HG03575 (cell line): ENCODE measurements around the gene NFATC3.
"Not testable (repeated sequence)": the region's sequence is repeated elsewhere in the genome, so short reads cannot be mapped to it uniquely, and the experiment has no call there.

Source experiments
- ATAC-seq: cut with Tn5 transposase; IDR thresholded peaks from one replicate; pipeline ENCODE4 v1.9.1; 2021; ENCODE audit not compliant: unreplicated experiment, insufficient number of reproducible peaks, low FRiP score; ENCODE audit errors: extremely low read depth

NFATC3 gene

DNA sequence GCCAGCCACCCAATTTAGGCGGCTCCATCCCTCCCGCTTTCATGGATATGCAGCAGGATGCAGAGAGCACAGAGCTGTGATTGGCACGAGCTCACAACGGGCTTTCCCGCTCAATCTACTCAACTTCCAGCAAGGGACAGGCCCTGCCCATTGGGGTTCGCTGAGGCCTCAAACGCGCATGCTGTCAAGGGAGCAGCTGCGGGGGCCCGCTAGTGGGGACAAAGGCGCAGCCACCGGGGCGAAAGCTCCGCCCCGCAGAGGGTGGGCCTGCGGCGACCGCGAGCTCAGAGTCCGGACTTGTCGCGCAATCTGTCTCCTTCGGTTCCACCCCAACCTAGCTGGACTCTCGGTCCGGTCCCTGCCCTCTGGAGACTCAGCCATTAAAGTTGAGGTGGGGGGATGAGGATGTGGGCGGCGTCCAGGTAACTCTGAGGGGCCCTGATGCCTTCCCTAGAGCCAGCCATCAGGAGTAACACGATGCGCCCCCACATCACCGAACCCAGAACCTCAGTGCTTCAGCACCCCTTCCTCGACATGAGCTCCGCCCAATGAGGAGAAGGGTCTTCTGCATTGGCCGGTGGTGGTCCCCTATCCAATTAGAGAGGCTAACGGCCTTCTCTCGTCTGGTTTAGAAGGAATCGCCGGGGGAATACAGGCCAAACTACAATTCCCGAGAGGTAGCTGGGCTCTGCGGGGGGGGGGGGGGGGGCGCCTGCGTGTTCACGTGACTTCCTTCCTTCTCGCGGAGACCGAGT is 489 bp upstream of the NFATC3 start:
- no peak for ATAC-seq

DNA sequence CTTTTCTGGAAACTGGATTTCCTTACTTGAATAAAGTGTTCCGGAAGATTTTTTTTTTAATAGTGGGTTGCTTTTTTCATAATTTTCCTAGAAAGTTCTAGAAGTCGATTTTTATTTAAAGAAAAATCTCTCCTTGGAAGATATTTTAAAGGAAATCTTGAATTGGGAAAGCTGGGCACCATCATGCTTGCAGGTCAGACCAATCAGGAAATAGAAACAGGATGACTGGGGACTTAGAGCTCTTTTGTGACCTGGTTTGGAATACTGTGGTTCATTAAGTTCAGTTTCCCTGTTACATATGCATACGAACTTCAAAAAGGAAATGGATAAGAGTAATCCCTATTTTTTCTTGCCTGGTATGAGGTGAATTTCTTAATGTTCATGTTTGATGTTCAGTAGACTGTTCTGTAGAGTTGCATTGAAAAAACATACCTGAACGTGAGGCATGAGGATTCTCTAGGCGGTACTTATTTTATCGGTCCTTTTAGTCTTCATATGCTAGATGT is 1.2 kb downstream of the NFATC3 start:
- no peak for ATAC-seq

DNA sequence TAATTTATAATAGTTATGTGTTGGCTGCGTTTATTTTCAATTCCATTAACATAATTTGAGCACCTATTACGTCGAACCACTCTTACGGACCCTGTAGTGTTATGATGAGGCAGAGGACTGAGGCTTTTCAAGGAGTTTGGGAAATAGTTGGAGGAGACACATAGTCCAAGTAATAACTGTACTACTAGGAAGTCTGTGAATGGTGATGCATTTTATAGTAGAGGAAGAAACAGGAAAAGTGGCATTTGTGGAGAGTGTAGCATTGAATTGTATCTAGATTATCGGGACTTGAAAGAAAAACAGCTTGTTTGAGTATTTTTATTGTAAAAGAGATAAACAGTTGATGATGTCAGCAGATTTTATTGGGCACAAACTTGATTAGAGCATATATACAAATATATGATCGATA is 1.7 kb downstream of the NFATC3 start:
- no peak for ATAC-seq

DNA sequence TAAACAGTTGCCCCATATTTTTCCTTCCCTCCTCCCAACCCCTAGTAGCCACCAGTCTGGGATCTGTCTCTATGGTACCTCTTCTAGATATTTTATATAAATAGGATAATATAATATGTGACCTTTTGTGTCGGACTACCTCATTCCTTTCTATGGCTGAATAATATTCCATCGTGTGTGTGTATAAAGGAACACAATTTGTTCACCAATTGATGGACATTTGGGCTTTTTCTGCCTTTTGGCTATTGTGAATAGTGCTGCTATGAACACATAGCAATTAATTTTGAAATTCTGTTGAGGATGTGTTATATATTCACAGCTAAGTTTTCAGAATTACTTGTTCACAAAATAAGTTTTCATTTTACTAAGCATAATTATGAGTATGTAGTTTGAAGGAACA is 2.5 kb downstream of the NFATC3 start:
- ATAC-seq, result no peak

DNA sequence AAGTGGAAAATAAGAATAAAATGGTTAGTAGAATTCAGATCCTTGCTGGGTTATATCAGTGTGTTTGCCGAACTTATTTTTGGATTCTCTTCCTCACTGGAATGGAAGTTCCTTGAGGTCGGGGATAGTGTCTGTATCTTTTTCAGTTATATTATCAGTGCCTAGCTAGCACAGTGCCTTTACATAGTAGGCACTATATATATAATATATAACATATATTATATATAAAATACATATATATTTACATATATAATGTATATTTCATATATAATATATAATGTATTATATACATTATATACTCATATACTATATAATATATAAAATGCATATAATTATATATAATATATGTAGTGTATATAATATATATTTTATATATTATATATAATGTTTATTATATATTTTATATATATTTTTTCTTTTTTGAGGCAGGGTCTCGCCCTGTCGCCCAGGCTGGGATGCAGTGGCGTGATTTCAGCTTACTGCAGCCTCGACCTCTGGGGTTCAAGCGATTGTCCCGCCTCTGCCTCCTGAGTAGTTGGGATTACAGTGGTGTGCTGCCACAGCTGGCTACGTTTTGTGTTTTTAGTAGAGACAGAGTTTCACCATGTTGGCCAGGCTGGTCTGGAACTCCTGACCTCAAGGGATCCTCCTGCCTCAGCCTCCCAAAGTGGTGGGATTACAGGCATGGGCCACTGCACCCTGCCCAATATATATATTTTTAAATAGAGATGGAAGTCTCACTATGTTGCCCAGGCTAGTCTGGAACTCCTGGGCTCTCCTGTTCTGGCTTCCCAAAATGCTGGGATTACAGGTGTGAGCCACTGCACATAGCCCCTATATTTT is 3.2 kb downstream of the NFATC3 start:
- no peak for ATAC-seq

DNA sequence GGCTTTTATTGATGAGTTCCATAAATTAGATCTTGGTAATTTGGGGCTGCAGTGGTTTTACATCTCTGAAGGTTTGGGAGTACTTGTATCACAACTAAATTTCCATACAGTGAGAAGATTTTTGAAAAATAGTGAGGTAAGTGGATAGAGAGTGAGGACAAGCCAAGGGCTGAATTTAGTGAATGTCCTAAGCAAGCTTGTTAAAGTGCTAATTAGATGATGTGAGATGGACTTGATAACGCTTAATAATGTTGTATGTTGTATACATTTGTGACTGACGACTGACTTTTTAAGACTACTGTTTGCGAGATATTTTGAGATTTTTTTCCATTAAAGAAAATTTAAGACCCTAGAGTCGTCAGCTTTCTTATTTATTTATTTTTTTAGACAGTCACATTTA is 3.9 kb downstream of the NFATC3 start:
- no peak for ATAC-seq

DNA sequence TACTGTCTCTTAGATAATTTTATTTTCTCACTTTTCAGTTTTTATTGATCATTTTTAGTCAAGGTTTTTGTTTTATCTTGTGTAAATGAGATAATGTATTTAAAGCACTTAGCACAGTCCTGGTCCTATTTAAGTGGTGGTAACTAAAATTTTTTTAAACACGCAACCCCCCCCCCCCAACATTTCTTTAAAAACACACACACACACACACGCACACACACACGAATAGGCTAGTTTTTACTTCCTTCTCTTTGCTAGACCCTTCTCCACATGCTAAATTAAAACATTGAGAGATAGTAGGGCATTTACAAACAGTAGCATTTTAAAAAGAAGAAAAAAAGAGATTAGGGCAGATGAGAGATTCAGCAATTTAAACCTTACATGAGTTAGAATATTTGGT is 5.0 kb downstream of the NFATC3 start:
- ATAC-seq, result no peak

DNA sequence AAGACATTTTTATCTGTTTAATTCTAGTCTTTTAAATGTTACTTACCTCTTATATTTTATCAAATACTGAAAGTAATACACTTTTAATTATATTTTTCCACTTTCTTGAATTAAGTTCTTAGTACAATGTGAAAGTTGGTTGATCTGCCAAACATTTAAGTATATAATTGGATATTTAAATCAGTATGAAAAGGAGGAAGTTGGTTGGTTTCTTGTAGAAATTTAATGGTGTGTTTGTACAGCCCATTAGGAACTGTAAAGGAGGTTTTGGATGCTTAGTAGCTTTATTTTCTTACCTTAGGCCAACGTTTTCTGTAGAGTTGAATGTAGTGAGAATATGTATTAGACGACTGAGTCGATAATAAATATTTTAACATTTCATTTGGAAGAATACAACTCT is 5.4 kb downstream of the NFATC3 start:
- no peak for ATAC-seq

DNA sequence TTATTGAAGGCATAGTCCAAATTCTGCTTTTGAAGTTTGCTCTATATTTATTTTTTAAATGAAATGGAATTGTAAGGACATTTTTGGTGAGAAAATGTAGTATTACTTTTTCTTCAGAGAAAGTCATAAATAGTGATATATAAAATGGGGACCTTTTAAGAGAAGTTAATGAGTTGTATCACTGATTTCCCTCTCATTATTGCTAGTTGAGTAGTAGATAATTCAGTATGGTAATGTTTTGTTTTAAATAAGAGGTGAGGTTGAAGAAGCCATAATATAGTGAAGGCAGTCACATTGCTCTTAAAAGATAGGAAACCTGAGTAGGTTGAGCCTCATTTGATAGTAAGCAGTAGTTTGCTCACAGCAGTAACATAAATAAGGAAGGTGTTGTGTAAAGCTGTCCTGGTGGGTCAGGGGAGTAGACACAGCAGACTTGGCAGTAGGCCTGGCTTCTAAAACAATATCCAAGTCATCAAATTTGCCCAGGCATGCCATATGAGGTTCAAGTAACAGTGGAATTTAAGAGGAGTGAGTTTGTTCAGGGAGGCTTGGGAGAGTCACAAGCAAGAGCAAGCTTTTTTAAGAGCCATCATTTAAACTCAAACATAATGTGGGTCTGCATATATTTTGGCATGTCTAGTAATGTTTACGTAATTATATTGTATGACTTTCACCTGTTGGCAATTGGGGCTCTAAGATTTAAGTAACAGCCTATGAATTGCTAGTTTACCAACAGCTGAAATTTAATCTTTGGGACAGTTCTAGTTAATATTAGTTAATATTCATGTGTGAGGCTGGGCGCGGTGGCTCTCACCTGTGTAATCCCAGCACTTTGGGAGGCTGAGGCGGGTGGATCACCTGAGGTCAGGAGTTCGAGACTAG is 6.5 kb downstream of the NFATC3 start:
- no peak for ATAC-seq

DNA sequence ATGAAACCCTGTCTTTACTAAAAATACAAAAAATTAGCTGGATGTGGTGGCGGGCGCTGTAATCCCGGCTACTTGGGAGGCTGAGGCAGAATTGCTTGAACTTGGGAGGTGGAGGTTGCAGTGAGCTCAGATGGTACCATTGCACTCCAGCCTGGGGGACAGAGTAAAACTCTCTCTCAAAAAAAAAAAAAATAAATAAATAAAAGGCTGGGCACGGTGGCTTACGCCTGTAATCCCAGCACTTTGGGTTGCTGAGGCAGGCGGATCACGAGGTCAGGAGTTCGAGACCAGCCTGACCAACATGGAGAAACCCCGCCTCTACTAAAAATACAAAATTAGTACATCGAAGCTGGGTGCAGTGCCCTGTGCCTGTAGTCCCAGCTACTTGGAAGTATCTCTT is 7.1 kb downstream of the NFATC3 start:
- not testable (repeated sequence) for ATAC-seq

DNA sequence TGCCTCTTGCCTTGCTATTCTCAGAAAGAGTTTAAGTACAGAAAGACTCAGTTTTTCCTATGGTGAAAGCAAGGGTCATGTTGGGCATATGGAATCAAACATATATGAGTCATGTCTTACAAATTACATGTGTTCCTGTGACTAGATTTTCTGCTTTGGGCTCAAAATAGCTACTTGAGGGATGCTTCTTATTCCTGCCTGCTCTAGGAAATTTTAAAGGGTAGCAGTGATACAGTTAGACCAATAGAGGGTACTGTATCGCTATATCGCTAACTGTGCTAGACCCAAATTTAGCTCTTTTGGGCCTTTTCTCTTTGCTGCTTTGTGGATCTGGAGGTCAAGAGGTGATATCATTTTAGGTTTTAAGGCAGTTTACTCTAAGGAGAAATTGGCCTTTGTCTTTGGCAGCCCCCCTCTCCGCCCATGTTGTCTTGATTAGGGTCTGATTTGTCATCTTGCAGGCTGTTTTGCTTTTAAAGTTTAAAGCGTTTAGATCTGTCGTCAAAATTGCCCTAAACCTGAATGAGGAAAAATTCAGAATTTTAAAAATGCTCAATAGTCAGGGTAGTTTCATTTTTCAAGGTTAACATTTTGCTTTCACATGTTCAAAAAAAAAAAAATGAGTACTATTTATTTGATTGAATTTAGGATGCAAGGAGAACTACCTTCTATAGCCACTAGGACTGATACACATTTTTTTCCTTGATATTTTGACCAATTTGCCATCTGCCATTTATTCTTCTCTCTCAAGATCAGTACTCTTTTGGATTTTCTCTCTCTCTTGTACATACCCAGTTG is 8.8 kb downstream of the NFATC3 start:
- no peak for ATAC-seq

DNA sequence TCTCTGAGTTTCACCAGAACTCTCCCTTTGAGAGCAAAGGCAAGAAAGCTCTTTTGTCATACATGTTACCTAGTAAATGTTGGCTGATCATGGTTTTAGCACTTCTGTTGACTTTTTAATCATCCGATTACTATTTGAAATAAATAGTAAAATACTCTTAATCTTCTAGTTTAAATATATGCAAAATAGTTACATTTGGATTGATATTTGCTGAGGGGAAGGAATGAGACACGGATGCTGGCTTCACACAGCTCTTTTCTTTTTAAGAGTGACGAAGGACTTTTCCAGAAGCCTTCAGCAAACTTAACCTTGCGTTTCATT is 9.4 kb downstream of the NFATC3 start:
- no peak for ATAC-seq

DNA sequence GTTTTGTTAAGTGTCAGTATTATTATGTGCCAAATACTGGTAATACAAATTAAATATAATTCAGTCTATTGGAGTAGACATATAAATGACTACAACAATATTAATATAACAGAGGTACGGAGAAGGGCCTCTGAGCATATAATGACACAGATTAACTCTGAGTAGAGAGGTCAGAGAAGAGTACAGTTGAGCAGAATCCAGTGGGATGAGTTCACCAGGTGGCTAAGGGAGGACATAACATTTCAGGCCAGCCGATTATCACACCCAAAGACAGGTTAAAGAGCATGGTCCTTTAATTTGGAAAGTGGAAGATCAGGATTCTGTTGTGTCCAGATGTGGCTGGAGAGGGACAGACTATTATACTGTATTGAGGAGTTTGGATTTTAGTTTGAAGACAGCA is 11.3 kb downstream of the NFATC3 start:
- ATAC-seq, result no peak

DNA sequence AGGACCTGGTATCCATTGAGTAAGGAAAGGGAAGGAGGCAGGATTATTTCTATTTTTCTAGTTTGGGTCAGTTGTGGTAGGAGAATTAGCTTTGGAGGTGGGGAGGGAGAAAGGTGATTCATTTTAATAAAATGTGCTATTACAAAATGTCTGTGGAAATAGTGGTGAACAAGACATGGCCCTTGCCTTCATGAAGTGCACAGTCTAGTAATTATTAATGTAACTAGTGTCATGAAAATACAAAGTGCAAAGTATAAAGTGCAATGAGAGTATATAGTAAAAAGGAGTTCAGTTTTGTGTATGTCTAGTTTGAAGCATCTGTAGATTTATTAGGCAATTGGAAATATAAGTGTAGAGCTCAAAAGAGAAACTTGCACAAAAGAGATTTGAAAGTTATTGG is 11.9 kb downstream of the NFATC3 start:
- ATAC-seq, result no peak

DNA sequence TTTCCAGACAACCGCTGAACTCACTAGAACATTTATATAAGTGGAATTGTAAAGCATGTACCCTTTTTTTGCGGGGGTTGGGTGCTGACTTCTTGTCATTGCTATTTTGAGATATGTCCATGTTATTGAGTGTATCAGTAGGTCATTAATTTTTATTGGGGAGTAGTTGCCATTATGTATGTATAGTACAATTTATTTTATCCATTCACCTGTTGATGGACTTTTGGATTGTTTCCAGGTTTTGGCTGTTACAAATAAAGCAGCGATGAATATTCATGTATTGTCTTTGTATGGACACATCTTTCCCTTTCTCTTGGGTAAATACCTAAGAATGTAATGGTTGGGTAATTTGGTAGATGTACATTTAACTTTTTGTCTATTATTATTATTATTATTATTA is 12.7 kb downstream of the NFATC3 start:
- no peak for ATAC-seq

DNA sequence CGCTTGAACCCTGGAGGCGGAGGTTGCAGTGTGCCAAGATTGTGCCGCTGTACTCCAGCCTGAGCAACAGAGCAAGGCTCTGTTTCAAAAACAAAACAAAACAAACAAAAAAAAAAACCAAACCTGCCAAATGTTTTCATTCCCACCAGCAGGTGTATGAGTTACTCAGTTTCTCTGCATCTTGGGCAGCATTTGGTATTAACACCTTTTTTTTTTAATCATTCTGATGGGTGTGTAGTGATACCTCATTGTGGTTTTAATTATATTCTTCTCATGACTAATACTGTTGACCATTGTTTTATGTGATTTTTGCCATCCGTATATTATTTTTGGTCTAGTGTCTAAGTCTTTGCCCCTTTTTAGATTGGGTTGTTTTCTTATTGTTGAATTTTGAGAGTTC is 15.3 kb downstream of the NFATC3 start:
- no peak for ATAC-seq

DNA sequence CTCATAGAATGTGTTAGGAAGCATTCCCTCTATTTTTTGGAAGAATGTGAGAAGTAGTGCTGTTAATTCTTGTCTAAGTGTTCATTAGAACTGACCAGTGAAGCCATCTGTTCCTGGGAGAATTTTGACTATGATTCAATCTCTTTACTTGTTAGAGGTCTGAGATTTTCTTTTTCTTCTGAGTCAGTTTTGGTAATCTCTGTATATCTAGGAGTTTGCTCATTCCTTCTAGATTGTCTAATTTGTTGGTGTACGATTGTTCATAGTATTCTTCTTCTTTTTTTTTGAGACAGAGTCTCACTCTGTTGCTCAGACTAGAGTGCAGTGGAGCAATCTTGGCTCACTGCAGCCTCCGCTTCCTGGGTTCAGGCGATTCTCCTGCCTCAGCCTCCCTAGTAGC is 20.4 kb downstream of the NFATC3 start:
- no peak for ATAC-seq

DNA sequence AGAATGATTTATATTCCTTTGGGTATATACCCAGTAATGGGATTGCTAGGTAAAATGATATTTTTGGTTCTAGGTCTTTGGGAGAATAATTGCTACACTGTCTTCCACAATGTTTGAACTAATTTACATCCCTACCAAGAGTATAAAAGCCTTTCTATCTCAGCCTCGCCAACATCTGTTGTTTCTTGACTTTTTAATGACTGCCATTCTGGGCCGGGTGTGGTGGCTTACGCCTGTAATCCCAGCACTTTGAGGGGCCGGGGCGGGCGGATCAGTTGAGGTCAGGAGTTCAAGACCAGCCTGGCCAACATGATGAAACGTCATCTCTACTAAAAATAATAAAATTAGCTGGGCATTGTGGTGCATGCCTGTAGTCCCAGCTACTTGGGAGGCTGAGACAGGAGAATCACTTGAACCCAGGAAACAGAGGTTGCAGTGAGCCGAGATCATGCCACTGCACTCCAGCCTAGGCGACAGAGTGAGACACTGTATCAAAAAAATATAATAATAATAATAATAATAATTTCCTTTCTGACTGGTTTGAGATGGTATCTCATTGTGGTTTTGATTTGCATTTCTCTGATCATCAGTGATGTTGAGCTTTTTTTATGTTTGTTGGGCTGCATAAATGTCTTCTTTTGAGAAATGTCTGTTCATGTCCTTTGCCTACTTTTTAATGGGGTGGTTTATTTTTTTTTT is 22.2 kb downstream of the NFATC3 start:
- not testable (repeated sequence) for ATAC-seq
